HL-60 (cell line): Measurements from ENCODE around the gene TTI1.
A peak's percentile ranks its signal among the peaks of the same experiment; 100 is the strongest.

Experiments
- DNase-seq, 2 experiments: peaks; one replicate each; pipeline ENCODE4 v3.0.0-alpha.2; 2010 to 2020; ENCODE audit warnings: low read depth in 1 of 2, low spot score in 1 of 2
- H3K27ac ChIP-seq: fragments of 250-450 bp; sonication (Bioruptor Pico); replicated peaks from 2 replicates; pipeline ENCODE4 v1.5.1; 2020; ENCODE audit warnings: mild to moderate bottlenecking, moderate library complexity
- H3K27me3 ChIP-seq: fragments of 250-450 bp; sonication (Bioruptor Pico); 2 replicates; pipeline ENCODE4 v1.5.1; 2021; ENCODE audit warnings: mild to moderate bottlenecking, moderate library complexity; ENCODE audit not compliant: insufficient read depth, poor library complexity, severe bottlenecking
- H3K4me3 ChIP-seq: replicated peaks from 2 replicates; pipeline ENCODE4 v1.5.1; 2011; ENCODE audit warnings: mild to moderate bottlenecking, control low read depth, low read length; ENCODE audit not compliant: insufficient read depth
- GABPA ChIP-seq: IDR thresholded peaks from 2 replicates; pipeline ENCODE4 v1.6.1; 2012; ENCODE audit warnings: low read depth
- POLR2AphosphoS5 ChIP-seq: IDR thresholded peaks from 2 replicates; pipeline ENCODE4 v1.6.1; 2012; ENCODE audit warnings: low read depth
- REST ChIP-seq: IDR thresholded peaks from 2 replicates; pipeline ENCODE4 v1.6.1; 2012; ENCODE audit warnings: low read depth; ENCODE audit not compliant: insufficient replicate concordance
- SPI1 ChIP-seq: IDR thresholded peaks from 2 replicates; pipeline ENCODE4 v1.6.1; 2012; ENCODE audit warnings: low read depth, mild to moderate bottlenecking, borderline replicate concordance
- long read RNA-seq: library from polyadenylated mRNA; unstranded; transcript quantifications from one replicate; pipeline ENCODE4 v2.0.0, GENCODE V29; 2020
- TF ChIP-seq, protein P1 (sequence below): IDR thresholded peaks from one replicate; pipeline ENCODE4 v1.5.1; 2011; ENCODE audit warnings: low read length, control low read depth, inconsistent platforms; ENCODE audit not compliant: insufficient read depth

TTI1 gene
- long read RNA-seq, transcript TTI1-201 (8 exons, 3,825 nt): major isoform, 64 of 117 reads
- long read RNA-seq, transcript TTI1-203 (7 exons, 3,791 nt): minor isoform, 6 of 117 reads
- long read RNA-seq, partial matches to known transcripts: 23 of 117 reads
- long read RNA-seq, other reads (novel, unspliced or antisense): 21 of 117 reads

DNA sequence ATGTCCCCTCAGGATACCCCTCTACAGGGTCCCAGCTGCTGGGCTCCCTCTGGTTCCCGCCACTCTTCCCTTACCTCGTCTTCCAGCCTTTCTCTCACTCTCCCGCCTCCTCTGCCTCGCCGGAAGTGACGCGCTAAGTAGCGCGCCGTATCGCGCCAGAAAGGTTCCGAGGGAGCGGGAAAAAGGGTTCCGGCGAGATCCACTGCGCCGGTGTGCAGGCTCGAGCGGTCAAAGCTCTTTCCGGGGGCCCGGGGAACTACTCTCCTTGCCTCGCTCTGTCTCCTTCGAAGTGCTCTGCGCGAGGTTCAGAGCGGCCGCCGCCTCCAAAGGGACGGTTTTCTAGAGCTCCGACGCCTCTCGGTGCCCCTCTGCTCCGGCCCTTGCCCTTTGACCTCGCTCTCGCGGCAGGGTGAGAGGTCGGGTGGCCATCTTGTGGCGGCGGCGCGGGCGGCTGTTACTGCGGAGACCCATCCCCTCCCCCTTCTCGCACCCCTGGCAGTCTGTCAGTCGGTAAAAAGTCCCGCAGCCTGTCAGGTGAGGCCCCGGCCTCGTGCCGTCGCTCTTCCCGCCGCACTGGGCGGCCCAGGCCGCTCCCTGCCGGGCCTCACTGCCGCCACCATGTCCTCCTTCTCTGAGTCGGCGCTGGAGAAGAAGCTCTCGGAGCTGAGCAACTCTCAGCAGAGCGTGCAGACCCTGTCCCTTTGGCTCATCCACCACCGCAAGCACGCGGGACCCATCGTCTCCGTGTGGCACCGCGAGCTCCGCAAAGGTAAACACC lies at the start of gene TTI1, which contains the start of gene RPRD1B:
Gene TTI1 (minus strand): TSS at position 127 of the 778 bp plus-strand sequence. CDS start 19,640 bp downstream, outside the sequence.
Gene RPRD1B (plus strand): TSS at position 417 of the 778 bp plus-strand sequence. CDS start 202 bp downstream, at position 619.
- no peaks in the 10 kb centered on the region for H3K27me3 ChIP-seq
- TF ChIP-seq, protein P1, sequence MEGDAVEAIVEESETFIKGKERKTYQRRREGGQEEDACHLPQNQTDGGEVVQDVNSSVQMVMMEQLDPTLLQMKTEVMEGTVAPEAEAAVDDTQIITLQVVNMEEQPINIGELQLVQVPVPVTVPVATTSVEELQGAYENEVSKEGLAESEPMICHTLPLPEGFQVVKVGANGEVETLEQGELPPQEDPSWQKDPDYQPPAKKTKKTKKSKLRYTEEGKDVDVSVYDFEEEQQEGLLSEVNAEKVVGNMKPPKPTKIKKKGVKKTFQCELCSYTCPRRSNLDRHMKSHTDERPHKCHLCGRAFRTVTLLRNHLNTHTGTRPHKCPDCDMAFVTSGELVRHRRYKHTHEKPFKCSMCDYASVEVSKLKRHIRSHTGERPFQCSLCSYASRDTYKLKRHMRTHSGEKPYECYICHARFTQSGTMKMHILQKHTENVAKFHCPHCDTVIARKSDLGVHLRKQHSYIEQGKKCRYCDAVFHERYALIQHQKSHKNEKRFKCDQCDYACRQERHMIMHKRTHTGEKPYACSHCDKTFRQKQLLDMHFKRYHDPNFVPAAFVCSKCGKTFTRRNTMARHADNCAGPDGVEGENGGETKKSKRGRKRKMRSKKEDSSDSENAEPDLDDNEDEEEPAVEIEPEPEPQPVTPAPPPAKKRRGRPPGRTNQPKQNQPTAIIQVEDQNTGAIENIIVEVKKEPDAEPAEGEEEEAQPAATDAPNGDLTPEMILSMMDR: no peak
- TF ChIP-seq GABPA (peak; percentile 89), POLR2AphosphoS5 (peak; percentile 83), SPI1 (no peak), REST (peak; percentile 64)
- peak; percentile 85 to 92 for DNase-seq
- peak within 1 kb of the TSS; percentile 96 for H3K4me3 ChIP-seq
- peak within 1 kb of the TSS; percentile 99 for H3K27ac ChIP-seq

DNA sequence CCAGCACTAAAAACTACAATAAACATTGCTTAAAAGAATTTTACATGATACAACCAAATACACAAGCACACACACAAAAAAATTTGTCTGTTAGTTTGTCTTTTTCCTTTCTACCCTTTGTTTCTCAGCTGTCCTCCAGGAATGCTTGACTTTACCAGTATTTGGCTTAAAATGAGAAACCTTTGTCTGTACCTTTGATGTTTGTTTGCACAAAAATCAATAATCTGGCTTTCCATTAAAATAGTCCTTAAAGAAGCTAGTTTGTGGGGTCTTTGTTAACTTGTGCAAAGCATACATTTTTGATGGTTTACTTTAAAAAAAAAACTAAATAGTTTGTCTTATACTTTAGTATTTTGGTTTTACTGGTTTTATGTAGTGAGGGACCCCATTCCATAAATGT lies 49.6 kb upstream of the TTI1 start:
- H3K4me3 ChIP-seq: no peak overlapping the region
- no peak overlapping the region for H3K27ac ChIP-seq
- H3K27me3 ChIP-seq: no peaks in the 10 kb centered on the region
- no peak for TF ChIP-seq GABPA
- no peak for TF ChIP-seq POLR2AphosphoS5
- TF ChIP-seq SPI1: no peak
- TF ChIP-seq, protein P1: no peak
- TF ChIP-seq REST: no peak
- no peak for DNase-seq

DNA sequence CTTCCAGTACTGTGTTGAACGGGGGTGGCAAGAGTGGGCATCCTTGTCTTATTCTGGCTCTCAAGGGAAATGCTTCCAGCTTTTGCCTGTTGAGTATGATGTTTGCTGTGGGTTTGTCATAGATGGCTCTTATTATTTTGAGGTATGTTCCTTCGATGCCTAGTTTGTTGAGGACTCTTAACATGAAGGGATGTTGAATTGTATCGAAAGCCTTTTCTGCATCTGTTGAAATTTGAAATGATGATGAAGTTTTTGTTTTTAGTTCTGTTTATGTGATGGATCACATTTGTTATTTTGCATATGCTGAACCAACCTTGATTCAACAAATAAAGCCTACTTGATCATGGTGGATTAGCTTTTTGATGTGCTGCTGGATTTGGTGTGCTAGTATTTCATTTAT lies 48.3 kb upstream of the TTI1 start:
- Histone ChIP-seq H3K4me3 (no peak overlapping the region), H3K27me3 (no peaks in the 10 kb centered on the region), H3K27ac (no peak overlapping the region)
- no peak for TF ChIP-seq POLR2AphosphoS5
- no peak for TF ChIP-seq REST
- no peak for TF ChIP-seq GABPA
- TF ChIP-seq SPI1: no peak
- TF ChIP-seq, protein P1: no peak
- DNase-seq: no peak
